Measurements from ENCODE around the gene B3GAT1. TPM values are rescaled to one million over a fixed set of nuclear protein-coding genes. Genes with fewer than 3 reads are reported as not detected.

The B3GAT1 gene
- polyA plus RNA-seq, 6 donors from 2014 or later, result not detected

- Mint-ChIP-seq H3K4me1 (no peaks in the 10 kb centered on the region), H3K4me3 (no peak overlapping the region), H3K27ac (no peak overlapping the region), H3K36me3 (no peaks in the 10 kb centered on the region), H3K9me3 (no peaks in the 10 kb centered on the region), H3K27me3 (peaks cover 0 to 13% (median 4%) of the 10 kb centered on the region in 3 donors)
- DNase-seq (no peak), ATAC-seq (ENCODE audit: low read depth in 2 of 2) (no peak)
These were observed 68.4 kb downstream of the B3GAT1 start for GRCh38 chr11:134343646-134344045.

DNA sequence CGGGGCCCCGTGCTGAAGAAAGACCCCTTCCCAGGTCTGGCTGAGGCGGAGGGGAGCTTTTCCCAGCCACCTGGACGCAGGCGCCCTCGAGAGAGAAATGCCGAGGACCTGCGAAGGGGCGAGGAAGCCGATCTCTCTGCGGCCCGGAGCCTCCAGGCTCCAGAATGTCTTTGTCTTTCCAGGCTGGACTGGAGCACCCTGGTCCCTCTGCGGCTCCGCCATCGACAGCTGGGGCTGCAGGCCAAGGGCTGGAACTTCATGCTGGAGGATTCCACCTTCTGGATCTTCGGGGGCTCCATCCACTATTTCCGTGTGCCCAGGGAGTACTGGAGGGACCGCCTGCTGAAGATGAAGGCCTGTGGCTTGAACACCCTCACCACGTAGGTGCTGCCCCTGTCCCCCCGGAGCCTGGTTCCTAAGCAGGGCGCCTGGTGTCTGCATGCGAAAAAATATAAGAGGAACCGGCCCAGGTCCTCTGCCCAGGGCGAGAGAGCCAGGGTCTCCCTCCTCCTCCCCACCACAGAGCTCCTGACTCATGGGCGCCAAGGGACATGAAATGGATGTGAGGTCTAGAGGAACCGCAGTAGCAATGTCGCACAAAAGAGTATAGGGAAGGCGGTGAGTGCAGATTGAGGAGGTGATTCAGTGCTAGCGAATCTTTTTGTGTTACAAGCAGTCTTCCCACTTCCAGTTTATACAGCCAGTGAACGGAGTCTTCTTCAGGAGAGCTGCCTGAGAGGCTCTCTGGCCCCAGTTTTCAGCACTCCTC, 69.3 kb downstream of the B3GAT1 start:
- H3K36me3 Mint-ChIP-seq, result no peaks in the 10 kb centered on the region
- peak overlapping the region in 2 of 6 donors; percentile 21 to 63 for H3K27ac Mint-ChIP-seq
- H3K4me1 Mint-ChIP-seq, result no peaks in the 10 kb centered on the region
- peaks cover 0 to 13% (median 4%) of the 10 kb centered on the region in 3 donors for H3K27me3 Mint-ChIP-seq
- H3K4me3 Mint-ChIP-seq, result no peak overlapping the region
- ATAC-seq (ENCODE audit: low read depth in 2 of 2) (no peak), DNase-seq (no peak)
- no peaks in the 10 kb centered on the region for H3K9me3 Mint-ChIP-seq

GRCh38 chr11:134341805-134342571, 70.1 kb downstream of the B3GAT1 start:
- Mint-ChIP-seq H3K4me3 (no peak overlapping the region), H3K9me3 (no peaks in the 10 kb centered on the region), H3K27me3 (peaks cover 0 to 8% (median 0%) of the 10 kb centered on the region in 3 donors), H3K36me3 (no peaks in the 10 kb centered on the region), H3K27ac (no peak overlapping the region), H3K4me1 (no peaks in the 10 kb centered on the region)
- ATAC-seq (ENCODE audit: low read depth in 2 of 2), result no peak
- DNase-seq, result no peak

DNA sequence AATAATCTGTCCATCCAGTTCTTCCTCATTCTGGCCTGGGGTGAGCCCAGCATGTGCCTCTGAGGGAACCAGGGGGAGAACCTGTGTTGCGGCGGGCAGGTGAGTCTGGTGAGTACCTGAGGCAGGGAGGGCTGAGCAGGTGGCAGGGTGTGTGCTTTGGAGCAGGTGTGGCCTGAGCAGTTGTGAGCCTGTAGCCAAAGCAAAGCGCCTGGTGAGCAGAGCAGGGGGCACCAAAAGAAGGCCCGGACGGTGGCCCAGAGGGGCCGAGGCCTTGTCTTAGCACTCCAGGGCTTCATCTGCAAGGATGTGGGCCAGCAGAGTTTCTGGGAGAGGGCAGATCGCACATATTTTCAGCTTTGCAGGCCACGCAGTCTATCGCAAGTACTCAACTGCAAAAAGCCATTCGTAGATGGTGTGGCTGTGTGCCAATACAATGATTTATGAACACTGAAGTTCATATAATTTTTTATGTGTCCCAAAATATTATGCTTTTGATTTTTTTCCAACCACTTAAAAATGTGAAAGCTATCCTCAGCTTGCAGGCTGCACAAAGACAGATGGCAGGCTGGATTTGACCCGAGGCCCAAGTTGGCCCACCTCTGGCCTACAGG, 71.6 kb downstream of the B3GAT1 start:
- H3K36me3 Mint-ChIP-seq, result no peaks in the 10 kb centered on the region
- DNase-seq (no peak), ATAC-seq (ENCODE audit: low read depth in 2 of 2) (no peak)
- no peak overlapping the region for H3K4me3 Mint-ChIP-seq
- H3K9me3 Mint-ChIP-seq, result no peaks in the 10 kb centered on the region
- H3K4me1 Mint-ChIP-seq, result no peaks in the 10 kb centered on the region
- peaks cover 0 to 11% (median 7%) of the 10 kb centered on the region in 3 donors for H3K27me3 Mint-ChIP-seq
- no peak overlapping the region for H3K27ac Mint-ChIP-seq

DNA sequence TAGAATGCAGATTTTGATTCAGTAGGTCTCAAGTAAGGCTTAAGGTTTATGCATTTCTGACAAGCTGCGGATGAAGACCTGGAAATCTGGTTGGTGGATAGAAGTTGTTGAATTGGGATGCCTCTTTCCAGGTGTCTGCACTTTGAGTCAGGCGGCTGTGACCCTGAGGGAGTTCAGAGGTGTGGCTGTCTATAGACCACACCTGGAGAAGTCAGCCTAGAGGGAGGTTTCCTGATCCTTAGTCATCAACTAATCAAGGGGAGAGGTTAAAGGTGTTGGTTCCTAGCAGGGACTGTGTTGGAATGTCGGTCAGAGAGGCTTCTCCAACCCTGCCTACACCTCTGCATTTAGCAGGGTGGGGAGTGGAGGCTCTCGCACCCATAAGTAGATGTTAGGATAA, 72.3 kb downstream of the B3GAT1 start:
- no peaks in the 10 kb centered on the region for H3K36me3 Mint-ChIP-seq
- H3K27ac Mint-ChIP-seq, result peak overlapping the region in 1 of 6 donors; percentile 83
- H3K9me3 Mint-ChIP-seq, result no peaks in the 10 kb centered on the region
- DNase-seq (no peak), ATAC-seq (ENCODE audit: low read depth in 2 of 2) (no peak)
- peaks cover 0 to 18% (median 14%) of the 10 kb centered on the region in 3 donors for H3K27me3 Mint-ChIP-seq
- H3K4me1 Mint-ChIP-seq, result no peaks in the 10 kb centered on the region
- H3K4me3 Mint-ChIP-seq, result no peak overlapping the region

GRCh38 chr11:134338654-134339053, 73.4 kb downstream of the B3GAT1 start:
- DNase-seq (no peak), ATAC-seq (ENCODE audit: low read depth in 2 of 2) (no peak)
- peak overlapping the region in 1 of 6 donors; percentile 66 for H3K27ac Mint-ChIP-seq
- no peaks in the 10 kb centered on the region for H3K4me1 Mint-ChIP-seq
- no peaks in the 10 kb centered on the region for H3K9me3 Mint-ChIP-seq
- H3K27me3 Mint-ChIP-seq, result peaks cover 6 to 24% (median 22%) of the 10 kb centered on the region in 3 donors
- no peaks in the 10 kb centered on the region for H3K36me3 Mint-ChIP-seq
- no peak overlapping the region for H3K4me3 Mint-ChIP-seq

- Mint-ChIP-seq H3K27me3 (peaks cover 9 to 30% (median 23%) of the 10 kb centered on the region in 3 donors), H3K9me3 (no peaks in the 10 kb centered on the region), H3K27ac (no peak overlapping the region), H3K4me3 (no peak overlapping the region), H3K36me3 (no peaks in the 10 kb centered on the region), H3K4me1 (no peaks in the 10 kb centered on the region)
- DNase-seq (no peak), ATAC-seq (ENCODE audit: low read depth in 2 of 2) (no peak)
These were observed 74.0 kb downstream of the B3GAT1 start for GRCh38 chr11:134338068-134338467.

DNA sequence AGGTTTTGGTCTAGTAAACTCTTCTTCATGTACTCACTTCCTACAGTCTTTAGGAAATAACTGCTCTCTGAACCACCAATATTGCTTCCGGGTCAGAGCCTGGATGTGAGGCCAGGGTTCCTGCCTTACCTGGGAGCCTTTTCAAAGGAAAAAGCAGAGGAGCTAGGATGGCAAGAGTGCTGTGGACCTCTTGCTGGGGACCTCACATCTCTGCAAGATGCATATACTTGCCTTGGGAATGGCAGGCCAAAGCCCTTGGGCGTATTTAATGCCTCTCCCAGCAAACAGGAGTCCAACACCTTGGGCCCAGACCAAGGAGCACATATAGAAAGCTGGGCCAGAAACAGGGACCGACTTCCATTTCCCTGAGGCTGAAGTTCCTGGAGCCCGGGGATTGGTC, 75.0 kb downstream of the B3GAT1 start:
- Mint-ChIP-seq H3K4me3 (peak overlapping the region in 1 of 8 donors; percentile 20), H3K4me1 (peaks cover 0 to 7% (median 6%) of the 10 kb centered on the region in 3 donors), H3K9me3 (no peaks in the 10 kb centered on the region), H3K27ac (peak overlapping the region in 1 of 6 donors; percentile 57), H3K36me3 (no peaks in the 10 kb centered on the region), H3K27me3 (peaks cover 16 to 38% (median 31%) of the 10 kb centered on the region in 3 donors)
- DNase-seq, result no peak
- no peak for ATAC-seq (ENCODE audit: low read depth in 2 of 2)

DNA sequence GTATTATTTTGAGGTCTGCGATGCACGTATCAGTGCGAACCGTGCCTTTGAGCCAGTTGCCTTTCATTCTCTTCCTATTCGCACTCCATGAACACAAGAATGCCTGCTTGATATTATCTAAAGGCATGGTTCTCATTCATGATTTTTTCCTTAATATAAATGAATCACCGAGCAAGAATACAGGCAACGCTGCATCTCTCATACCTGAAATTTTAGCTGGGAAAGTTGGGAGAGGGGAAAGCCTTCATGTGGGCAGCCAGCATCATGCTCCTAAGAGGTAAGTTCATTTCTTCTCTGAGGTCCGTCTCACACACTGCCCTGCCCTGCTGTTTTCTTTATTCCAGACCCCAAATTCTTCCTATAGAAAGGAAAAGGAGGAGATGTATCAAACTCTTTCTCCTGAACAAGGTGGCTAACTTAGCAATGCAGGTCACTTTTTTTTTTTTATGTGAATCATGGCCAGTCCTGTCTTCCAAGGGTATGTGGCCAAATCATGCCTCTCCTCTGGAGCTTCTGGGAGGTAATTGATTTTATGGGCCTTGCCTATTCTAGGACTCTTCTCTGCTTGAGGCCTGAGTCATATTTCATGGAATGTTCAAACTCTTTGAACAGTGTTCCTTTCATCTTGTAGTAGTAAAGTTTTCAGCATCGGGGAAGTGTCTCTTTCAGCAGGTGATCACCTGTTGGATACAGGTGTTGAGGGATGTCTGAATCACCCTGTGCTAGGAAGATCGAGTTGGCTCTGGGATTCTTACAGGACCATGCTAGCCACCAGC, 77.1 kb downstream of the B3GAT1 start:
- H3K9me3 Mint-ChIP-seq, result no peaks in the 10 kb centered on the region
- DNase-seq (no peak), ATAC-seq (ENCODE audit: low read depth in 2 of 2) (no peak)
- peaks cover 4 to 18% (median 6%) of the 10 kb centered on the region in 3 donors for H3K4me1 Mint-ChIP-seq
- H3K36me3 Mint-ChIP-seq, result no peaks in the 10 kb centered on the region
- no peak overlapping the region for H3K27ac Mint-ChIP-seq
- H3K27me3 Mint-ChIP-seq, result peaks cover 29 to 54% (median 40%) of the 10 kb centered on the region in 3 donors
- H3K4me3 Mint-ChIP-seq, result no peak overlapping the region

- peaks cover 4 to 18% (median 6%) of the 10 kb centered on the region in 3 donors for H3K4me1 Mint-ChIP-seq
- no peaks in the 10 kb centered on the region for H3K9me3 Mint-ChIP-seq
- no peak for ATAC-seq (ENCODE audit: low read depth in 2 of 2)
- peak overlapping the region in 4 of 8 donors; percentile 4 to 79 (median 46) for H3K4me3 Mint-ChIP-seq
- peaks cover 29 to 59% (median 40%) of the 10 kb centered on the region in 3 donors for H3K27me3 Mint-ChIP-seq
- no peak overlapping the region for H3K27ac Mint-ChIP-seq
- DNase-seq, result no peak
- no peaks in the 10 kb centered on the region for H3K36me3 Mint-ChIP-seq
These were observed 78.1 kb downstream of the B3GAT1 start for GRCh38 chr11:134333946-134334345.

DNA sequence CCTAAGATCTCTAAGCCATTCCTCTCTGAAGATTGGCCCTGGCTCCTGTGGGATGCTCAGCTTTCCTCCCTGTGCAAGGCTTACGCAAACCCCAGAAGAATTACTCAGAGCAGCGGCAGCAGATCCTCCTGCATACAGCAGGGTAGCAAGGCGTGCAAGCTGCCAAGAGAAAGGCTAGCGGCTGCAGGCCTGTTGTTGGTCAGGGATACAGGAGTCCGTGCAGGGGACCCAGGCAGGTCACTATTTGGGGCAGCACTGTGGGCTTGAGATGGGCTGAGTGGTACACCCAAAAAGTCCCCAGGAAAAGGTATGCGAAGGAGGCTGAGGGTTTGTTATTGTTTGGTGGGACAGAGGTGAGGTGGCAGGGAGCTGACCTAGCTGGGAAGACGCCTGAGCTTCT, 78.7 kb downstream of the B3GAT1 start:
- peak overlapping the region in 1 of 6 donors; percentile 52 for H3K27ac Mint-ChIP-seq
- H3K27me3 Mint-ChIP-seq, result peaks cover 32 to 64% (median 40%) of the 10 kb centered on the region in 3 donors
- H3K4me1 Mint-ChIP-seq, result peaks cover 4 to 18% (median 6%) of the 10 kb centered on the region in 3 donors
- no peak for DNase-seq
- H3K36me3 Mint-ChIP-seq, result no peaks in the 10 kb centered on the region
- ATAC-seq (ENCODE audit: low read depth in 2 of 2), result no peak
- H3K9me3 Mint-ChIP-seq, result no peaks in the 10 kb centered on the region
- peak overlapping the region in 6 of 8 donors; percentile 44 to 86 (median 79) for H3K4me3 Mint-ChIP-seq

DNA sequence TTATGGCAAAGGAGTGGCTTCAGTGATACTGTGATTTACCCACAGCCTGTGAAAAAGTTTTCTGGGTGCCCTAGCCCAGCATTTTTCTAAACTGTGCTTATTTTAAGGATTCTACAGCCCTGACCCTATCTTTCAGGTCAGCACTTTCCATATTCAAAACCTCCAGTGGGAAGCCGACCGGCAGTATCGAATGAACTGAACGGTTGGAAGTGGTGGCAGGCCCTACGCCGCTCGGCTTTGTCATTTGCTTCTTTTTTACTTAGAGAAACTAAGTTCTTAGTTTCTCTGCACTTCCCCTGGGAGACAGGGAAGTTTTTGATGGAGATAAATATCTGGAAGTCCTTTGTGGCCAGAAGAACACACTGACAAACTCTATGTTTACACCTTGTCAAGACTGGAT, 79.3 kb downstream of the B3GAT1 start:
- no peak for DNase-seq
- Mint-ChIP-seq H3K36me3 (no peaks in the 10 kb centered on the region), H3K27ac (peak overlapping the region in 3 of 6 donors; percentile 21 to 43 (median 43)), H3K27me3 (peaks cover 34 to 66% (median 42%) of the 10 kb centered on the region in 3 donors), H3K4me1 (peaks cover 4 to 18% (median 6%) of the 10 kb centered on the region in 3 donors), H3K4me3 (peak overlapping the region; percentile 77 to 86 (median 80)), H3K9me3 (peaks cover 0 to 1% (median 0%) of the 10 kb centered on the region in 7 donors)
- no peak for ATAC-seq (ENCODE audit: low read depth in 2 of 2)
